ENCODE results near the gene PPFIA4. TPM values are rescaled to one million over a fixed set of nuclear protein-coding genes. Genes with fewer than 3 reads are reported as not detected.
"Not testable (repeated sequence)": the region's sequence is repeated elsewhere in the genome, so short reads cannot be mapped to it uniquely, and the experiment has no call there.

Gene PPFIA4
- total and polyA plus RNA-seq, 4 donors, result 0.30 to 5.1 (median 0.95) TPM

GRCh38 chr1:203009185-203009584, 17.1 kb upstream of the PPFIA4 start:
- H3K9ac ChIP-seq (ENCODE audit: insufficient read depth in 1 of 2, low read length in 2 of 2), result no peak overlapping the region
- TF ChIP-seq, protein P1, sequence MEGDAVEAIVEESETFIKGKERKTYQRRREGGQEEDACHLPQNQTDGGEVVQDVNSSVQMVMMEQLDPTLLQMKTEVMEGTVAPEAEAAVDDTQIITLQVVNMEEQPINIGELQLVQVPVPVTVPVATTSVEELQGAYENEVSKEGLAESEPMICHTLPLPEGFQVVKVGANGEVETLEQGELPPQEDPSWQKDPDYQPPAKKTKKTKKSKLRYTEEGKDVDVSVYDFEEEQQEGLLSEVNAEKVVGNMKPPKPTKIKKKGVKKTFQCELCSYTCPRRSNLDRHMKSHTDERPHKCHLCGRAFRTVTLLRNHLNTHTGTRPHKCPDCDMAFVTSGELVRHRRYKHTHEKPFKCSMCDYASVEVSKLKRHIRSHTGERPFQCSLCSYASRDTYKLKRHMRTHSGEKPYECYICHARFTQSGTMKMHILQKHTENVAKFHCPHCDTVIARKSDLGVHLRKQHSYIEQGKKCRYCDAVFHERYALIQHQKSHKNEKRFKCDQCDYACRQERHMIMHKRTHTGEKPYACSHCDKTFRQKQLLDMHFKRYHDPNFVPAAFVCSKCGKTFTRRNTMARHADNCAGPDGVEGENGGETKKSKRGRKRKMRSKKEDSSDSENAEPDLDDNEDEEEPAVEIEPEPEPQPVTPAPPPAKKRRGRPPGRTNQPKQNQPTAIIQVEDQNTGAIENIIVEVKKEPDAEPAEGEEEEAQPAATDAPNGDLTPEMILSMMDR (IDR thresholded peaks at IDR 0.05; ENCODE audit: control extremely low read depth, extremely low read depth), result no peak
- no peaks in the 10 kb centered on the region for H3K9me3 ChIP-seq (ENCODE audit: control insufficient read depth in 4 of 4, insufficient read depth in 3 of 4, low read length in 3 of 4)
- no peaks in the 10 kb centered on the region for H3K27me3 ChIP-seq (ENCODE audit: control insufficient read depth in 3 of 3, insufficient read depth in 3 of 3, low read length in 2 of 3)
- H3K36me3 ChIP-seq (ENCODE audit: control insufficient read depth in 4 of 4, insufficient read depth in 4 of 4, low read length in 4 of 4), result peaks cover 7 to 34% (median 17%) of the 10 kb centered on the region in 4 donors
- WGBS, 2 donors, result 94 to 96% methylated on average over 3 of the region's 3 CpGs
- no peak for DNase-seq
- H3K4me3 ChIP-seq, result no peak overlapping the region
- no peak for ATAC-seq (ENCODE audit: insufficient read depth, low FRiP score)
- H3K27ac ChIP-seq (ENCODE audit: low read depth in 1 of 2, low read length in 1 of 2), result no peak overlapping the region
- peaks cover 0 to 9% (median 2%) of the 10 kb centered on the region in 5 donors for H3K4me1 ChIP-seq (ENCODE audit: control insufficient read depth in 5 of 5, insufficient read depth in 5 of 5, low read length in 5 of 5)

GRCh38 chr1:203011582-203011981, 14.7 kb upstream of the PPFIA4 start:
- no peak for DNase-seq
- 94 to 97% methylated on average over 5 of the region's 5 CpGs for WGBS, 2 donors
- Histone ChIP-seq H3K27me3 (ENCODE audit: control insufficient read depth in 3 of 3, insufficient read depth in 3 of 3, low read length in 2 of 3) (no peaks in the 10 kb centered on the region), H3K4me3 (no peak overlapping the region), H3K36me3 (ENCODE audit: control insufficient read depth in 4 of 4, insufficient read depth in 4 of 4, low read length in 4 of 4) (peaks cover 11 to 56% (median 33%) of the 10 kb centered on the region in 4 donors), H3K9me3 (ENCODE audit: control insufficient read depth in 4 of 4, insufficient read depth in 3 of 4, low read length in 3 of 4) (no peaks in the 10 kb centered on the region), H3K4me1 (ENCODE audit: control insufficient read depth in 5 of 5, insufficient read depth in 5 of 5, low read length in 5 of 5) (peaks cover 0 to 9% (median 2%) of the 10 kb centered on the region in 5 donors), H3K27ac (ENCODE audit: low read depth in 1 of 2, low read length in 1 of 2) (no peak overlapping the region), H3K9ac (ENCODE audit: insufficient read depth in 1 of 2, low read length in 2 of 2) (no peak overlapping the region)
- TF ChIP-seq, protein P1 (IDR thresholded peaks at IDR 0.05; ENCODE audit: control extremely low read depth, extremely low read depth), result no peak
- no peak for ATAC-seq (ENCODE audit: insufficient read depth, low FRiP score)

GRCh38 chr1:203017061-203017460, 9.2 kb upstream of the PPFIA4 start:
- H3K27me3 ChIP-seq (ENCODE audit: control insufficient read depth in 3 of 3, insufficient read depth in 3 of 3, low read length in 2 of 3), result no peaks in the 10 kb centered on the region
- ATAC-seq (ENCODE audit: insufficient read depth, low FRiP score) (no peak), DNase-seq (no peak)
- no peak overlapping the region for H3K4me3 ChIP-seq
- no peak overlapping the region for H3K27ac ChIP-seq (ENCODE audit: low read depth in 1 of 2, low read length in 1 of 2)
- TF ChIP-seq, protein P1 (IDR thresholded peaks at IDR 0.05; ENCODE audit: control extremely low read depth, extremely low read depth), result no peak
- H3K9ac ChIP-seq (ENCODE audit: insufficient read depth in 1 of 2, low read length in 2 of 2), result no peak overlapping the region
- 97 to 99% methylated on average over 4 of the region's 4 CpGs for WGBS, 2 donors
- H3K9me3 ChIP-seq (ENCODE audit: control insufficient read depth in 4 of 4, insufficient read depth in 3 of 4, low read length in 3 of 4), result no peaks in the 10 kb centered on the region
- H3K4me1 ChIP-seq (ENCODE audit: control insufficient read depth in 5 of 5, insufficient read depth in 5 of 5, low read length in 5 of 5), result no peaks in the 10 kb centered on the region
- peaks cover 26 to 74% (median 55%) of the 10 kb centered on the region in 4 donors for H3K36me3 ChIP-seq (ENCODE audit: control insufficient read depth in 4 of 4, insufficient read depth in 4 of 4, low read length in 4 of 4)

GRCh38 chr1:203017692-203018091, 8.6 kb upstream of the PPFIA4 start:
- no peak overlapping the region for H3K9ac ChIP-seq (ENCODE audit: insufficient read depth in 1 of 2, low read length in 2 of 2)
- TF ChIP-seq, protein P1 (IDR thresholded peaks at IDR 0.05; ENCODE audit: control extremely low read depth, extremely low read depth), result no peak
- no peaks in the 10 kb centered on the region for H3K9me3 ChIP-seq (ENCODE audit: control insufficient read depth in 4 of 4, insufficient read depth in 3 of 4, low read length in 3 of 4)
- H3K27ac ChIP-seq (ENCODE audit: low read depth in 1 of 2, low read length in 1 of 2), result no peak overlapping the region
- no peak for DNase-seq
- no peaks in the 10 kb centered on the region for H3K4me1 ChIP-seq (ENCODE audit: control insufficient read depth in 5 of 5, insufficient read depth in 5 of 5, low read length in 5 of 5)
- no peaks in the 10 kb centered on the region for H3K27me3 ChIP-seq (ENCODE audit: control insufficient read depth in 3 of 3, insufficient read depth in 3 of 3, low read length in 2 of 3)
- H3K4me3 ChIP-seq, result no peak overlapping the region
- WGBS, 2 donors, result 91 to 93% methylated on average over 6 of the region's 6 CpGs
- H3K36me3 ChIP-seq (ENCODE audit: control insufficient read depth in 4 of 4, insufficient read depth in 4 of 4, low read length in 4 of 4), result peaks cover 26 to 76% (median 55%) of the 10 kb centered on the region in 4 donors
- no peak for ATAC-seq (ENCODE audit: insufficient read depth, low FRiP score)

DNA sequence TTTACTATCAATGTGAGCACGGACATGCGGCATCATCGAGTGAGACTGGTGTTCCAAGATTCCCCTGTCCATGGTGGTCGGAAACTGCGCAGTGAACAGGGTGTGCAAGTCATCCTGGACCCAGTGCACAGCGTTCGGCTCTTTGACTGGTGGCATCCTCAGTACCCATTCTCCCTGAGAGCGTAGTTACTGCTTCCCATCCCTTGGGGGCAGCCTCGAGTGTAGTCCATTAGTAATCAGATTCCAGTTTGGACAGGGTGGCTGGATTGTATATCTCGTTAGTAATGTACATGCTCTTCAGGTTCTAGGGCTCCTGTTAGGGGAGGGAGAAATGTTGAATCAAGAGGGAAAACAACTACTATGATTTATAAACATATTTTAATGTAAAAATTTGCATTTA, 3.4 kb upstream of the PPFIA4 start:
- not testable (repeated sequence) for ATAC-seq (ENCODE audit: insufficient read depth, low FRiP score); H3K9me3 ChIP-seq (ENCODE audit: control insufficient read depth in 4 of 4, insufficient read depth in 3 of 4, low read length in 3 of 4); H3K27me3 ChIP-seq (ENCODE audit: control insufficient read depth in 3 of 3, insufficient read depth in 3 of 3, low read length in 2 of 3); DNase-seq; H3K9ac ChIP-seq (ENCODE audit: insufficient read depth in 1 of 2, low read length in 2 of 2); H3K4me3 ChIP-seq; H3K27ac ChIP-seq (ENCODE audit: low read depth in 1 of 2, low read length in 1 of 2)
- 94 to 98% methylated on average over 3 to 4 of the region's 10 CpGs for WGBS, 2 donors
- Histone ChIP-seq H3K4me1 (ENCODE audit: control insufficient read depth in 5 of 5, insufficient read depth in 5 of 5, low read length in 5 of 5) (peaks cover 0 to 16% (median 0%) of the 10 kb centered on the region in 5 donors), H3K36me3 (ENCODE audit: control insufficient read depth in 4 of 4, insufficient read depth in 4 of 4, low read length in 4 of 4) (peaks cover 15 to 37% (median 25%) of the 10 kb centered on the region in 4 donors)
